Measurements from ENCODE around the gene WWC2.

DNA sequence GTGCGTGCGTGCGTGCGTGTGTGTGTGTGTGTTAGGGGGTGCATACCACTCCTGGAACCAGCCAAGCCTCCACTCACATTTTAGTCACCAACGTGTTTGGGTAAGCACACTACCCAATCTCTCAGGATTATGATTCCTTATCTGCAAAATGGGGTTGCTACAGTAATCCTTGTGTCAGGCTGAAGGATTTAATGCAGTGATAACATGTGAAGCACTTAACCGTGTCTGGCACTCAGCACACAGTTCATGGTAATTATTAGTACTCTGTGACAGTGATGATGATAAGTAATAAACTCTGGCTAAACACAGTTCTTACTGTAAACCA, 163.7 kb downstream of the WWC2 start:
- no peak for TF ChIP-seq ZNF274 (IDR thresholded peaks at IDR 0.05; ENCODE audit: low read depth, low read length)
- TF ChIP-seq YY1 (IDR thresholded peaks at IDR 0.05; ENCODE audit: insufficient read depth, insufficient read length): no peak
